8988T (cell line): ENCODE results near the gene SLC7A1.

ENCODE experiments used
- DNase-seq: peaks from one replicate; pipeline ENCODE4 v3.0.0; 2011

The SLC7A1 gene

GRCh38 chr13:29508130-29508875 is 87.2 kb downstream of the SLC7A1 start:
- peak; percentile 92 for DNase-seq

GRCh38 chr13:29507356-29507755 is 88.1 kb downstream of the SLC7A1 start:
- DNase-seq: no peak

GRCh38 chr13:29505950-29506349 is 89.5 kb downstream of the SLC7A1 start:
- no peak for DNase-seq

- no peak for DNase-seq
Measured at GRCh38 chr13:29505511-29505910, 90.0 kb downstream of the SLC7A1 start.

GRCh38 chr13:29504691-29505090 is 90.8 kb downstream of the SLC7A1 start:
- DNase-seq: no peak

- no peak for DNase-seq
Measured at GRCh38 chr13:29503041-29503837, 92.2 kb downstream of the SLC7A1 start.

- no peak for DNase-seq
Measured at GRCh38 chr13:29502391-29503008, 93.0 kb downstream of the SLC7A1 start.

GRCh38 chr13:29501674-29502073 is 93.8 kb downstream of the SLC7A1 start:
- DNase-seq: no peak

- DNase-seq: no peak
Measured at GRCh38 chr13:29500386-29500785, 95.1 kb downstream of the SLC7A1 start.

- no peak for DNase-seq
Measured at GRCh38 chr13:29499506-29500165, 95.9 kb downstream of the SLC7A1 start.

- DNase-seq: no peak
Measured at GRCh38 chr13:29498426-29499040, 97.0 kb downstream of the SLC7A1 start.

GRCh38 chr13:29497137-29497654 is 98.3 kb downstream of the SLC7A1 start:
- DNase-seq: no peak

- DNase-seq: no peak
Measured at GRCh38 chr13:29496241-29496712, 99.2 kb downstream of the SLC7A1 start.

- no peak for DNase-seq
Measured at GRCh38 chr13:29494520-29494919, 101.0 kb downstream of the SLC7A1 start.

GRCh38 chr13:29493796-29494195 is 101.7 kb downstream of the SLC7A1 start:
- no peak for DNase-seq

- DNase-seq: no peak
Measured at GRCh38 chr13:29491248-29491647, 104.2 kb downstream of the SLC7A1 start.

- DNase-seq: no peak
Measured at GRCh38 chr13:29490561-29490885, 105.0 kb downstream of the SLC7A1 start.

GRCh38 chr13:29489650-29490560 is 105.6 kb downstream of the SLC7A1 start:
- DNase-seq: no peak

- no peak for DNase-seq
Measured at GRCh38 chr13:29487466-29488454, 107.7 kb downstream of the SLC7A1 start.

GRCh38 chr13:29486551-29486950 is 108.9 kb downstream of the SLC7A1 start:
- DNase-seq: no peak
